Measurements from ENCODE around the gene UBL4A.
"Not testable (repeated sequence)": the region's sequence is repeated elsewhere in the genome, so short reads cannot be mapped to it uniquely, and the experiment has no call there.

Gene UBL4A

GRCh38 chrX:154515966-154516655 lies 29.7 kb upstream of the UBL4A start, which contains the start of gene FAM3A:
Gene FAM3A, minus strand, starts transcription at chrX:154516232. Its CDS starts 460 bp downstream, at chrX:154515772.
- H3K36me3 Mint-ChIP-seq (ENCODE audit: low read depth) = peaks cover 8% of the 10 kb centered on the region
- H3K27me3 Mint-ChIP-seq = no peaks in the 10 kb centered on the region
- H3K9me3 Mint-ChIP-seq = no peaks in the 10 kb centered on the region
- peaks cover 30% of the 10 kb centered on the region for H3K4me1 Mint-ChIP-seq (ENCODE audit: low read depth)
- peak within 1 kb of the TSS; percentile 92 for H3K27ac Mint-ChIP-seq
- peak within 1 kb of the TSS; percentile 85 for H3K4me3 Mint-ChIP-seq
- intact Hi-C loops (cut with micrococcal nuclease) = no loop called here

GRCh38 chrX:154515090-154515965 lies 28.9 kb upstream of the UBL4A start:
- Mint-ChIP-seq H3K27me3 (no peaks in the 10 kb centered on the region), H3K4me3 (peak overlapping the region; percentile 83), H3K4me1 (ENCODE audit: low read depth) (peaks cover 32% of the 10 kb centered on the region), H3K9me3 (no peaks in the 10 kb centered on the region), H3K27ac (peak overlapping the region; percentile 92), H3K36me3 (ENCODE audit: low read depth) (peaks cover 16% of the 10 kb centered on the region)
- intact Hi-C loops (cut with micrococcal nuclease) = no loop called here

- intact Hi-C loops (cut with micrococcal nuclease) = no loop called here
- no peak overlapping the region for H3K27ac Mint-ChIP-seq
- no peak overlapping the region for H3K4me3 Mint-ChIP-seq
Measured at GRCh38 chrX:154513716-154514115, 27.3 kb upstream of the UBL4A start.

GRCh38 chrX:154512879-154513553 lies 26.6 kb upstream of the UBL4A start:
- no peak overlapping the region for H3K27ac Mint-ChIP-seq
- intact Hi-C loops (cut with micrococcal nuclease) = no loop called here
- H3K9me3 Mint-ChIP-seq = peaks cover 7% of the 10 kb centered on the region
- peaks cover 39% of the 10 kb centered on the region for H3K36me3 Mint-ChIP-seq (ENCODE audit: low read depth)
- H3K4me1 Mint-ChIP-seq (ENCODE audit: low read depth) = peaks cover 32% of the 10 kb centered on the region
- H3K4me3 Mint-ChIP-seq = no peak overlapping the region
- H3K27me3 Mint-ChIP-seq = no peaks in the 10 kb centered on the region

More at GRCh38 chrX:154513716-154514115, 27.3 kb upstream of the UBL4A start:
- Mint-ChIP-seq H3K36me3 (ENCODE audit: low read depth) (peaks cover 32% of the 10 kb centered on the region), H3K27me3 (no peaks in the 10 kb centered on the region), H3K9me3 (peaks cover 7% of the 10 kb centered on the region), H3K4me1 (ENCODE audit: low read depth) (peaks cover 32% of the 10 kb centered on the region)

- H3K36me3 Mint-ChIP-seq (ENCODE audit: low read depth) = peaks cover 52% of the 10 kb centered on the region
- peak overlapping the region; percentile 40 for H3K27ac Mint-ChIP-seq
- H3K4me1 Mint-ChIP-seq (ENCODE audit: low read depth) = peaks cover 26% of the 10 kb centered on the region
- intact Hi-C loops (cut with micrococcal nuclease) = no loop called here
- H3K9me3 Mint-ChIP-seq = peaks cover 7% of the 10 kb centered on the region
- H3K4me3 Mint-ChIP-seq = no peak overlapping the region
- H3K27me3 Mint-ChIP-seq = no peaks in the 10 kb centered on the region
Measured at GRCh38 chrX:154511761-154512160, 25.3 kb upstream of the UBL4A start.

- Mint-ChIP-seq H3K27ac (no peak overlapping the region), H3K4me1 (ENCODE audit: low read depth) (peaks cover 20% of the 10 kb centered on the region), H3K4me3 (no peak overlapping the region), H3K9me3 (peaks cover 7% of the 10 kb centered on the region), H3K27me3 (no peaks in the 10 kb centered on the region), H3K36me3 (ENCODE audit: low read depth) (peaks cover 71% of the 10 kb centered on the region)
- intact Hi-C loops (cut with micrococcal nuclease) = no loop called here
Measured at GRCh38 chrX:154509455-154509854, 23.0 kb upstream of the UBL4A start.

GRCh38 chrX:154508384-154508745 lies 21.9 kb upstream of the UBL4A start:
- Mint-ChIP-seq H3K4me3 (no peak overlapping the region), H3K27ac (no peak overlapping the region)

GRCh38 chrX:154507673-154508383 lies 21.4 kb upstream of the UBL4A start:
- H3K36me3 Mint-ChIP-seq (ENCODE audit: low read depth) = peaks cover 69% of the 10 kb centered on the region
- no peak overlapping the region for H3K4me3 Mint-ChIP-seq
- H3K4me1 Mint-ChIP-seq (ENCODE audit: low read depth) = peaks cover 11% of the 10 kb centered on the region
- H3K9me3 Mint-ChIP-seq = peaks cover 7% of the 10 kb centered on the region
- intact Hi-C loops (cut with micrococcal nuclease) = no loop called here
- no peak overlapping the region for H3K27ac Mint-ChIP-seq
- no peaks in the 10 kb centered on the region for H3K27me3 Mint-ChIP-seq

More at GRCh38 chrX:154508384-154508745, 21.9 kb upstream of the UBL4A start:
- H3K27me3 Mint-ChIP-seq = no peaks in the 10 kb centered on the region
- H3K9me3 Mint-ChIP-seq = peaks cover 7% of the 10 kb centered on the region
- H3K36me3 Mint-ChIP-seq (ENCODE audit: low read depth) = peaks cover 71% of the 10 kb centered on the region
- intact Hi-C loops (cut with micrococcal nuclease) = no loop called here
- peaks cover 11% of the 10 kb centered on the region for H3K4me1 Mint-ChIP-seq (ENCODE audit: low read depth)

GRCh38 chrX:154506483-154507332 lies 20.3 kb upstream of the UBL4A start:
- Mint-ChIP-seq H3K27me3 (no peaks in the 10 kb centered on the region), H3K9me3 (peaks cover 7% of the 10 kb centered on the region), H3K27ac (no peak overlapping the region), H3K36me3 (ENCODE audit: low read depth) (peaks cover 64% of the 10 kb centered on the region), H3K4me1 (ENCODE audit: low read depth) (peaks cover 5% of the 10 kb centered on the region), H3K4me3 (no peak overlapping the region)
- intact Hi-C loops (cut with micrococcal nuclease) = no loop called here

- peaks cover 59% of the 10 kb centered on the region for H3K36me3 Mint-ChIP-seq (ENCODE audit: low read depth)
- intact Hi-C loops (cut with micrococcal nuclease) = no loop called here
- no peak overlapping the region for H3K27ac Mint-ChIP-seq
- H3K4me3 Mint-ChIP-seq = no peak overlapping the region
- H3K4me1 Mint-ChIP-seq (ENCODE audit: low read depth) = no peaks in the 10 kb centered on the region
- peaks cover 7% of the 10 kb centered on the region for H3K9me3 Mint-ChIP-seq
- H3K27me3 Mint-ChIP-seq = no peaks in the 10 kb centered on the region
Measured at GRCh38 chrX:154505734-154506133, 19.3 kb upstream of the UBL4A start.

GRCh38 chrX:154502989-154503388 lies 16.6 kb upstream of the UBL4A start:
- H3K4me1 Mint-ChIP-seq (ENCODE audit: low read depth) = no peaks in the 10 kb centered on the region
- peaks cover 32% of the 10 kb centered on the region for H3K36me3 Mint-ChIP-seq (ENCODE audit: low read depth)
- no peaks in the 10 kb centered on the region for H3K27me3 Mint-ChIP-seq
- no peaks in the 10 kb centered on the region for H3K9me3 Mint-ChIP-seq
- no peak overlapping the region for H3K4me3 Mint-ChIP-seq
- intact Hi-C loops (cut with micrococcal nuclease) = no loop called here
- no peak overlapping the region for H3K27ac Mint-ChIP-seq

- no peaks in the 10 kb centered on the region for H3K27me3 Mint-ChIP-seq
- H3K27ac Mint-ChIP-seq = no peak overlapping the region
- no peaks in the 10 kb centered on the region for H3K4me1 Mint-ChIP-seq (ENCODE audit: low read depth)
- peaks cover 23% of the 10 kb centered on the region for H3K36me3 Mint-ChIP-seq (ENCODE audit: low read depth)
- intact Hi-C loops (cut with micrococcal nuclease) = no loop called here
- H3K4me3 Mint-ChIP-seq = no peak overlapping the region
- H3K9me3 Mint-ChIP-seq = no peaks in the 10 kb centered on the region
Measured at GRCh38 chrX:154502098-154502497, 15.7 kb upstream of the UBL4A start.

GRCh38 chrX:154501423-154501822 lies 15.0 kb upstream of the UBL4A start:
- H3K9me3 Mint-ChIP-seq; intact Hi-C loops (cut with micrococcal nuclease); H3K4me3 Mint-ChIP-seq; H3K4me1 Mint-ChIP-seq (ENCODE audit: low read depth); H3K27me3 Mint-ChIP-seq; H3K27ac Mint-ChIP-seq: not testable (repeated sequence)
- H3K36me3 Mint-ChIP-seq (ENCODE audit: low read depth) = peaks cover 16% of the 10 kb centered on the region
